Measurements from ENCODE around the gene CDH1.
A peak's percentile ranks its signal among the peaks of the same experiment; 100 is the strongest.
"Not testable (repeated sequence)": the region's sequence is repeated elsewhere in the genome, so short reads cannot be mapped to it uniquely, and the experiment has no call there.

The CDH1 gene

GRCh38 chr16:68737046-68737729 lies at the start of gene CDH1:
CDH1 (plus strand) TSS chr16:68737292; CDS start chr16:68737416, 124 bp downstream.
- peak; percentile 73 for DNase-seq

GRCh38 chr16:68689921-68690320 lies 47.2 kb upstream of the CDH1 start:
- no peak for DNase-seq

GRCh38 chr16:68695575-68695974 lies 41.5 kb upstream of the CDH1 start:
- DNase-seq = no peak

GRCh38 chr16:68696514-68696913 lies 40.6 kb upstream of the CDH1 start:
- DNase-seq = no peak

GRCh38 chr16:68698091-68698490 lies 39.0 kb upstream of the CDH1 start:
- no peak for DNase-seq

- DNase-seq = no peak
Measured at GRCh38 chr16:68700120-68700519, 37.0 kb upstream of the CDH1 start.

- DNase-seq = no peak
Measured at GRCh38 chr16:68700831-68701230, 36.3 kb upstream of the CDH1 start.

GRCh38 chr16:68704232-68704867 lies 32.7 kb upstream of the CDH1 start:
- DNase-seq = peak; percentile 18

GRCh38 chr16:68707340-68708152 lies 29.5 kb upstream of the CDH1 start:
- DNase-seq = no peak

- no peak for DNase-seq
Measured at GRCh38 chr16:68710211-68710610, 26.9 kb upstream of the CDH1 start.

GRCh38 chr16:68711421-68712139 lies 25.5 kb upstream of the CDH1 start:
- DNase-seq = no peak

- DNase-seq = no peak
Measured at GRCh38 chr16:68713361-68713760, 23.7 kb upstream of the CDH1 start.

- DNase-seq = no peak
Measured at GRCh38 chr16:68715471-68715870, 21.6 kb upstream of the CDH1 start.

- DNase-seq = not testable (repeated sequence)
Measured at GRCh38 chr16:68716516-68716915, 20.6 kb upstream of the CDH1 start.

GRCh38 chr16:68717684-68718083 lies 19.4 kb upstream of the CDH1 start:
- no peak for DNase-seq

GRCh38 chr16:68718590-68718989 lies 18.5 kb upstream of the CDH1 start:
- no peak for DNase-seq

GRCh38 chr16:68719993-68720489 lies 17.1 kb upstream of the CDH1 start:
- DNase-seq = no peak

- DNase-seq = no peak
Measured at GRCh38 chr16:68722119-68723024, 14.7 kb upstream of the CDH1 start.

GRCh38 chr16:68724797-68725196 lies 12.3 kb upstream of the CDH1 start:
- DNase-seq = no peak

- no peak for DNase-seq
Measured at GRCh38 chr16:68728523-68728922, 8.6 kb upstream of the CDH1 start.

- DNase-seq = no peak
Measured at GRCh38 chr16:68731637-68732036, 5.5 kb upstream of the CDH1 start.

Data from NCI-H1436 treated with DMSO at 0.1 percent for 48 hours (cell line).